ENCODE results near the gene RASSF10.

- no peak for TF ChIP-seq GATA2 (IDR thresholded peaks at IDR 0.05; ENCODE audit: low read depth, low read length)
- TF ChIP-seq GATA3 (IDR thresholded peaks at IDR 0.05; ENCODE audit: low read depth, low read length): no peak
Observed at GRCh38 chr11:12962306-12962705, 46.8 kb upstream of the RASSF10 start.
